GM12892 (cell line): ENCODE data around the gene CXCR5.

Experiments used
- POLR2A ChIP-seq: IDR thresholded peaks from 2 replicates; pipeline ENCODE4 v1.6.1; 2011; ENCODE audit warnings: low read depth, low read length, control low read depth
- TAF1 ChIP-seq: IDR thresholded peaks from 2 replicates; pipeline ENCODE4 v1.6.1; 2011; ENCODE audit warnings: low read depth, mild to moderate bottlenecking, control low read depth, low read length, borderline replicate concordance

DNA sequence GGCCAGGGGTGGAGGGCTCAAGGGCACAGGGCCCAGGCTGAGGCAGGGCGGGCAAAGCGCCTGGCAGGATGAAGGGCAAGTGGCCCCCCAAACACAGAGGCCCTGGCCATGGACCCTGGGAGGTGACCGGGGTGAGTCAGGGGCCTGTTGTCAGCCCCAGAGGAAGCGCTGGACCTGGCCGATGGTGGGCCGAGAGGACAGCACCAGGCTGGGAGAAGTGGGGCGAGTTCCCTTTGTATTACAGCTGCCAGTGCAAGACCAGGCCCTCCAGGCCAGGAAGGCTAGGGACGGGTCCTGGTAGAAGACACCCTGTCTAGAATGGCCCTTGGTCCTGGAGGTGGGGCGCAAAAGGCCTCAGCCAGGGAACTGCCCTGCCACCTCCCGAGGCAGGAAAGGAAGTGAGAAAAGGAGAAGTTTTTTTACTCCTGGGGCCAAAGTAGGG is 12.8 kb downstream of the CXCR5 start:
- no peak for TF ChIP-seq TAF1
- TF ChIP-seq POLR2A = no peak
